VCaP (cell line): ENCODE data around the gene ZNF556.
"Not testable (repeated sequence)": the region's sequence is repeated elsewhere in the genome, so short reads cannot be mapped to it uniquely, and the experiment has no call there.

Experiments
- H3K27ac ChIP-seq: fragments of 450-650 bp; 2 replicates; pipeline ENCODE4 v1.5.1; 2017
- CTCF ChIP-seq: fragments of 450-650 bp; conservative IDR thresholded peaks from 2 replicates; pipeline ENCODE4 v1.5.1; 2017; ENCODE audit warnings: mild to moderate bottlenecking, moderate library complexity

The ZNF556 gene

GRCh38 chr19:2877398-2878331, 10.5 kb downstream of the ZNF556 start:
- no peak for TF ChIP-seq CTCF
- H3K27ac ChIP-seq: no peak overlapping the region

- H3K27ac ChIP-seq: no peak overlapping the region
- no peak for TF ChIP-seq CTCF
These were observed 16.7 kb downstream of the ZNF556 start for GRCh38 chr19:2883686-2884439.

- no peak for TF ChIP-seq CTCF
- no peak overlapping the region for H3K27ac ChIP-seq
These were observed 18.6 kb downstream of the ZNF556 start for GRCh38 chr19:2885736-2886135.

GRCh38 chr19:2887391-2887914, 20.3 kb downstream of the ZNF556 start:
- H3K27ac ChIP-seq: peak overlapping the region; percentile 46
- TF ChIP-seq CTCF: peak; percentile 83

- peak overlapping the region; percentile 46 for H3K27ac ChIP-seq
- TF ChIP-seq CTCF: no peak
These were observed 21.6 kb downstream of the ZNF556 start for GRCh38 chr19:2888731-2889224.

GRCh38 chr19:2890531-2890930, 23.4 kb downstream of the ZNF556 start:
- H3K27ac ChIP-seq: not testable (repeated sequence)

- H3K27ac ChIP-seq: no peak overlapping the region
- TF ChIP-seq CTCF: no peak
These were observed 29.6 kb downstream of the ZNF556 start for GRCh38 chr19:2896694-2897093.
